NCI-H2107 treated with DMSO at 0.1 percent for 48 hours (cell line): ENCODE data around the gene MB.
"Not testable (repeated sequence)": the region's sequence is repeated elsewhere in the genome, so short reads cannot be mapped to it uniquely, and the experiment has no call there.

Experiments
- DNase-seq: peaks from one replicate; lab custom pipeline; 2025; ENCODE audit not compliant: unreplicated experiment; lab: John Stamatoyannopoulos, UW

The MB gene

DNA sequence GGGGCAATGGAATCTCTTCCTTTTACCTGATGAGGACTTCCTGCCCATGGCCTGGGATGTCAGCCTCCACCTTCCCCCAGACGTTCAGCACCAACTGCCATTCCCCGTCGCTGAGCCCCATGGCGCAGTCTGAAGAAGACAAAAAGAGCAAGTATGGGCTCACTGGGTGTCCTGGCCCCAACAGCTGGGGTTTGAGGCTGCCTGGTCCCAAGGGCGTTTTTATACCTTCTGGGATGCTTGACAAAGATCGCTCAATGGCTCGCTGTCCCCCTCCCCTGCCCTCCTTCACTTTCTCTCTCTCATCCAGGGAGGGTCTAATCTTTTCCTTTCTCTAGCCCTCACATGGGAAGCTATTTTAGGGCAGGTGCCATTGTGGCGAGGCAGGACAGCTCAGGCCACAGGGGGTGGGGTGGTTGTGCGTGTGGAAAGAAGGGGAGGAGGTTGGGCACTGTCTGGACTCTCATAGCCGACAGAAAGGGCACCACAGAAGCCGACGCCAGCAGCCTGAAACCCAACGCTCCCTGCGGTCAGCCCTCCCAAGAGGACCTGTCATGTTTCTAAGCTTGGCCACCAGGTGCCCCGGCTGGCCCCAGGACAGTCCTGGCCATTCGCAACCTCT, at the start of gene MB:
TSS of gene MB (minus strand) at position 193 of the 619 bp plus-strand sequence. CDS start at position 121, 72 bp downstream.
- DNase-seq, result no peak

DNA sequence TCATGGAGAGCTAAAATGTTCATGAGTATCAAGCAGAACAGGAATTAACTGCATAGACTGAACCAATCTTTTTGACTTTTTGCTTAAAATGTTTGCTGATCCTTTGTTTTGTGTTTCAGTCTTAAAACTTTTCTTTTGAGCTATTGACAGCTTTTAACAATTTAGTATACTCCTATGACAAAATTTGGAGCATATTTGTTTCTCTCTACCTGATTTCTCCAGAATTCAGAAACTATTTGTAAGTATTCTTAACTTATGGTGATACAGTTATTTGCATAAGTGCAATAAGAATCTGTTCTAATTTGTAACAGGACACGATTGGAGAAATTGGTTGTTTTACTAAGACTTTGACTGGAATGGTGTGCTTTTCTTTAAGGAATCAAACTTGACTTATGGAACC, 49.6 kb upstream of the MB start:
- DNase-seq, result not testable (repeated sequence)

DNA sequence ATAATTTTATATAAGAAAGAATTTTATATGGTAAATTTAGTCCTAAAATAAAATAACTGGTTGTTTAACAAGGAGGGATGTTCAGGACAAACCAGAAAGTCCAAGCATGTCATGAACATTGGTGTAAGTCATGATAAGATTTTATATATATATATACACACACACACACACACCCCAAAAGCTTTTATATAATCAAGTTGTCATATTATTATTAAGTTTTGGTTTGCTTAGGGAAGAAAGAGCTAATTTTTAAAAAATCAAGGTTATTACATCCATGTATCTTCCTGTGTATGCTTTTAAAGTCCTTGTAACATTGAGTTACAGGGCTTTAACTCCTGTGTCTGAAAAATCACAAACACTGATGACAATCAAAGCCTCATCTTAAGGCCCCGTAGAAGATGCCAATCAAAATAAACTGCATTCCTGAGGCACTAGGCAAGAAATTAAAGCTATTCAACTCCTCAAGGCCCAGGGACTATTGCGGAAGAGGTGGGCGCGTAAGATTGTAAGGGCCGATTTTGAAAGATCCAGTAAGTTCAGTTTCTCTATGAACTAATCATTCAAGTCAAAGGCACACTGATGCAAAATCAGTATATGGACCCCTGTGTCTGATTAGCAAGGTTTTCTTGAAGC, 47.9 kb upstream of the MB start:
- no peak for DNase-seq

DNA sequence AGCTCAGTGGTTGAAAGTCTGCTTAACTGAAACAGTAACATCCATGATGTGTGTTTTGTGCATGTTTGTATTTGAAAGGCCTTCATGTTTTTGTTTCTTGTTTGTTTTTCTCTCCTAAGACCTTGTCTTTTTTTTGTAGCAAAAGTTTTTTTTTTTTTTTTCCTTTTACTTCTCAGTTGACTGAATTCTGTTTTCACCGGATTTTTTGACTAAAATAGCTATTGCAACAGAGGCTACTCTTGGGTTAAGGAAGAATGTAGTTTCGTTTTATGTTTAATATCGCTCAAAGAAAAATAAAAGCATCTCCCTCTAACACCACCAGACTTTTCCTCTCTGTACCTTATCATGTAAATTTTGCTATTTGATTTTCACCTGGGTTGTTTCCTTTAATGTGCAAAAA, 46.2 kb upstream of the MB start:
- DNase-seq, result no peak

DNA sequence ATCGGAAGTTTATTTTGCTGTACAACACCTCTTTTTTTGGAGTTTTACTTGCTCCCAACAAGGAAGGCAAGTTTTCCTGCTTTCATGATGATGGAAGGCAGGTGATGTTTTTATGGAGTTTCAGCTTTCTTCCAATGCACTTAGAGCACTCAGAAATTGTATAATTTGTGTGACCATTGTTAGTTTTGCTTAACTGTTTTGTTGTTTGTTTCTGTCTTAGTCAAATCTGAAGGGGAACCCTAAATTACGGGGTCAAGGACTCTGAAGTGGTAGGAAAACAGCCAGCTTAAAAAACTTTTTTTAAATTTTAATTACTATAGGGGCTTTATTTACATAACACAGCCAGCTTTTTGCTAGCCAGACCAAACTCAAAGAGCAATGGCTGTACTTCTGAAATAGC, 45.8 kb upstream of the MB start:
- no peak for DNase-seq

DNA sequence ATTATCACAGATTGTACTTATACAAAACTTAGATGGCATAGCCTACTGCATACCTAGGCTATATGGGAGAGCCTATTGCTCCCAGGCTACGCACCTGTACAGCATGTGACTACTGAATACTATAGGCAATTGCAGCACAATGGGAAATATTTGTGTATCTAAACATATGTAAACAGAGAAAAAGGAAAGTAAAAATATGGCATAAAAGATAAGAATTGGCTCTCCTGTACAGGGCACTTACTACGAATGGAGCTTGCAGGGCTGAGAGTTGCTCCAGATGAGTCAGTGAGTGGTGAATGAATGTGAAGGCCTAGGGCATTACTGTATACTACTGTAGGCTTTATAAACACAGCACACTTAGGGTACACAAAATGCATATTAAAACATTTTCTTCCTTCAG, 44.3 kb upstream of the MB start:
- DNase-seq, result no peak

DNA sequence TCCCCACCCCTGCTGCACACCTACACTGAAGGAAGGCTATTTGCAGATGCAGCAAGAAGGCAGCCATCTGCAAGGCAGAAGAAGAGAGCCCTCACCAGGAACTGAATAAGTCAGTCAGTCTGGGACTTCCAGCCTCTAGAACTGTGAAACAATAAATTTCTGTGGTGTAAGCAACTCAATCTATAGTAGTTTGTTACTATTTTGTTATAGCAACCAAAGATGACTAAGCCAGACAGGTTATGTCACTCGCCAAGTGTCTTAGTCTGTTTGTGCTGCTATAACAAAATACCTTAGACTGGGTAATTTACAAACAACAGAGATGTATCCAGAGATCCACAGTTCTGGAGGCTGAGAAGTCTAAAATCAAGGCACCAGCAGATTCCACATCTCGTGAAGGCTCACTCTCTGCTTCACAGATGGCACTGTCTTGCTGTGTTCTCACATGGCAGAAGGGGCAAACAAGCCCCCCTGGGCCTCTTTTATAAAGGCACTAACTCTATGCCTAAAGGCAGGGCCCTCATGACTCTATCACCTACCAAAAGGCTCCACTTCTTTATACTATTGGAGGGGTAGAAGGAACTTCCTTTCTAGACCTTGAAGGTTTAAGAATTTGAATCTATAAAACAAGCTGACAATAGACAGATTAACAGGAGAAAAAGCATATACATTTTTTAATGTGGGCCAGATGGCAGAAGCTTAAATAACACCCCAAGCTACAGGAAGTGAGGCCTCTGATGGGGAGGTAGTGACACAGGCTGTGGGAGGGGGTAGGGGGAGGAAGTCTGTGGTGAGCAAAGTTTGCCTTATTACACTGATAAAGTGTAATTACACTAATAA, 43.4 kb upstream of the MB start:
- no peak for DNase-seq

DNA sequence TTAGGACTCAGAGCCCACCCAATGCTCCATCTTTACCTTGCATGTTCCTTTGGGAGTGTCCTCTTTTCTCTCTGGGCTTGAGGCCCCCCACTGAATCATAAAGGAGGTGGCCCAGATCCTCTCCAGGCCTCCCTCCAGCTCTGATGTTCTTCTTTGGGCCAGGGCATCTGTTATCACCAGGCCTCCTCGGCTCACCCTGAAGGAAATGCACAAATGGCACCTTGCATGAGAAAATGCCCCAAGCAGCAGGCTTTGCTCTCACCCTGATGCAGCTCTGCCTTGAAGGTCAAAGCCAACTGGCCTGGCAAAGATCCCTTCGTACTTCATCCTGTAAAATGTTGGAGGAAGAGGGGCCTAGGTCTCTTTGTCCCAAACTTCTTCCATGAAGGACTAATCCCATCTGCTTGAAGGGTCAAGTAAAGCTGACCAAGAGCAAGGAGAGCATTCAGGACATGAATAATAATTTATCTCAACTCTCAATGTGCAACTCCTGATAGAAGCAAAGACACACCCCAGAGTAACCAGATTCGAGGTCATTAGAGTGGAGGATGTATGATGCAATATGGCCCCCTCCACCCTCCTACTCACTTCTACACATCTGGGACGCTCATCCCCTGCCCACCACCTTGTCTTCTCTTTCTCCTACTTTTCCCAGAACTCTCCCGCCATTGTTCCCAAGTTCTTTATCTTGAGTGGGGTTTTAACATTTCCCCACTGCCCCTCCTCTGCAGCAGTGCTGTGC, 40.6 kb upstream of the MB start:
- no peak for DNase-seq

DNA sequence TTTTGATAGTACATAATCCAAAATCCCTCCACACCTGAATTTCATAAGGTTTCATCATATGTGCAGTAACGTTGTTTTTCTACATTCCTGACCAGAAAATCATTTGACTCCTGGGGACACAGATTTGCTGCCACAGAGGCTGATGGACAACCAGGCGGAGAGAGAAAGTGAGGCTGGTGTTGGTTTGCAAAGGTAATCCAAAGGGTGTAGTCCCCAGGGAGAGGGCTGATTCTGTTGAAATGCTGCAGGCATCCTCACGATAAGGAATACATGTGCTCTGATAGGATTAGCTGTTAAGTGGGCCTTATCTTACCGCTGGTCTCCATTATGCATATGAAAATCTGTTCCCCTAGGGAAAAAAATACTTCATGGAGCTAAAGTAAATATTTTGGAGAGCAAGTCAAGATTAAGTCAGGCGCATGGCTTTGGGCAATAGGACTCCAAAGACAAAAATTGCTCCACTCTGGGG, 39.2 kb upstream of the MB start:
- no peak for DNase-seq

DNA sequence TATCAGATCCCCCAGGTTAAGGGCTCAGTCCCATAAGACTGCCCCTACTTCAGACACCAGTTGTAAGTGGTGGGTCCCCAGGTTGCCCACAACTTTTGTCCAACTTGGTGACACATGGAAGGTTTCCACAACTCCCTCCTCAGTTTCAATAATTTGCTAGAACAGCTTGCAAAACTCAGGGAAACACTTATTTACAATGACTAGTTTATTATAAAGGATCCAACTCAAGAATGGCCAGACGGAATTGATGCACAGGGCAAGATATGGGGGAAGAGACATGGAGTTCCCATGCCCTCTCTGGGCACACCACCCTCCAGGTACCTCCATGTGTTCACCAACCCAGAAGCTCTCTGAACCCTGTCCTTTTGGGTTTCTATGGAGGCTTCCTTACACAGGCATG, 36.7 kb upstream of the MB start:
- DNase-seq, result no peak

DNA sequence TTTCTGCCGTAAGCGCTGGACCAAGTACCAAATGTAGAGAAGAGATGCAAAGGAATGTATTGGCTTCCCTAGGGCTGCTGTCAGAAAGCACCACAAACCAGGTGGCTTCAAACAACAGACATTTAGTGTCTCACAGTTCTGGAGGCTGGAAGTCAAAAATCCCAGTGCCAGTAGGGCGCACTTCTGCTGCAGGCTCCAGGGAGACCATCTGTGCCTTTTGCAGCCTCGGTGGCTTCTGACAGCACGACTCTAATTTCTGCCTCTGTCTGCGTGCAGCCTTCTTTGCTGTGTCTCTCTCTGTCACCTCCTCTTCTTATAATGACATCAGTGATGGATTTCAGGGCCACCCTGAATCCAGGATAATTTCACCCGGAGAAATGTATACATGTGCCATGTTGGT, 34.0 kb upstream of the MB start:
- no peak for DNase-seq

DNA sequence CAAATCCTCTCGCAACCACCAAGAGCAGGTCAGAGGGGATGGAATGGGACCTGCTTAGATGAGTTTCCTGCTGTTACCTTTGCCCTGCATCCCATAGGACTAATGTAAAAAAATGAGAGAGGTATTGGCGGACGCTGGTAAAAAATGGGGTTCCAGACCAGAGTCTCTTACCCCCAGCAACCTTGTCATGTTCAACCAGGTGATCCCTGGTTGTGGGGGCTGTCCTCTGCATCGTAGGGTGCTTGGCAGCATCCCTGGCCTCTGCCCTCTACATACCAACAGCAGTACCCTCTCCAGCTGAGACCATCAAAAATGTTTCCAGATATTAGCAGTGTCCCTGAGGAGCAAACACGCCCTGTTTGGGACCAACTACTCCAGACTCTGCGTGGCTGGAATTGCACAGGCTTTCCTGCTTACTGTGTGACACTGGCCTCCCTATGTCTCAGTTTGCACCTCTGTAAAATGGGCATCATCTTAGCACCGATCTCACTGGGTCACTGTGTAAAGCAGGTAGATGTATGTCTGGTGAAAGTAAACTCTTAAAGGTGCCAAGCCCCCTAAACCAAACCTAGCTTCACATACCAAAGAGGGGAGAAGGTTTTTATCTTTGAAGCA, 32.6 kb upstream of the MB start:
- no peak for DNase-seq

DNA sequence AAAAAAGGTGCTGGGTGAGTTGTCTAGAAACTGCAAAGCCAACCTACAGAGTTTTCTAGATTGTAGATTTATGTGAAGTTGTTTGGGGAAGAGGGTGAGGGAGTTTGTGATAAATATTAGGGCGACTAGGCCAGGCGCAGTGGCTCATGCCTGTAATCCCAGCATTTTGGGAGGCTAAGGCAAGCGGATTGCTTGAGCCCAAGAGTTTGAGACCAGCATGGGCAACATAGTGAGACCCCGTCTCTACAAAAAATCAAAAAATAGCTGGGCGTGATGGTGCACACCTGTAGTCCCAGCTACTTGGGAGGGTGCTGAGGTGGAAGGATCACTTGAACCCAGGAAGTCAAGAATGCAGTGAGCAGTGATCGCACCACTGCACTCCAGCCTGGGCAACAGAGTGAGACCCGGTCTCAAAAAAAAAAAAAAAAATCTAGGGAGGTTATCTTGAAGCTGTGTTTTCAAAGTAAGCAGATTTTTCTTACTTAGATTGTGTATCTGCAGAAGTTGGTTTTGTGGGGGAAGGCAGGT, 32.0 kb upstream of the MB start:
- no peak for DNase-seq

DNA sequence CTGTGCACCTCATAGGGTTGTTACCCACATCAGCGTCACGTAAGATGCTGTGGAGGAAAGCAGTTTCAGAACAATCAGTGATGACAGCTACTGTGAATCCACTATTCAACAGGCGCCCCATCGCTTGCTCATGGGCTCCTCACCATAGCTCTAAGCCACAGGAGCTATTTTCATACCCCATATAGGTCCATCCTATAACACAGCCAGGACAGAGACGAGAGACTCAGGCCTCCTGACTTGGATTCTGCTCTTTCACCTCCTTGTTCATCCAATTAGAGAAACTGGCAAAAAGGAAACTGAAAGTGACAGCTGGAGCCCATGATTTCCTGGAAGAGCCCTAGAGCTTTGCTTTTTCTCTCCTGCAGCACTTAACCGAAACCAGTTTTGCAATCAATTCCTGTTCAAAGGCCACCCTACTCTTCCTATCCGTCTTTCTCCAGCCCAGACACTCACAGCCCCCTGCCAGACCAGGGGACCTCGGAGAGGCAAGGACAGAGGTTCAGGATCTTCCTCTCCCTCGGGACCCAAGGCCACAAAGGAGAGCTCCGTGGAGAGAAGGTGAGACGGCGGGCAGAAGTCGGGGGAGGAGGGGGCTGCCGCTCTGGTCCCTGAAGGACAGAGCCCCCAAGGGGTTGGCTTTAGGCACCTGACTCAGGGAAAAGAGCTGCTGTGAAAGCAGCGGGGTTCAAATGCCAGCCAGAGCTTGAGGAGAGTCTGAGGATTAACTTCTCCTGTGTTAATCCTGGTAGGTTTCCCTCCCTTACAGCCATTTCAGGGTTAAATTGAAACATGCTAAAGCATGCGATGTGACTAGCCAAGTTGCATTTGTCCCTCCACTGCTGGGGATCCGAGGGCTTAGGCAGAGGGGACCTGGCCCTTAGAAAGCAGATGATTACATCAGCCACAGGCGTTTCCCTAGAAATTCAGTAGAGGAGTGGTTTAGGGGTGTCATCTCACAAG, 31.2 kb upstream of the MB start, which contains the start of gene APOL6:
TSS of gene APOL6 (plus strand) at position 381 of the 960 bp plus-strand sequence. CDS start 7,980 bp downstream, outside the sequence.
- peak; percentile 14 for DNase-seq

DNA sequence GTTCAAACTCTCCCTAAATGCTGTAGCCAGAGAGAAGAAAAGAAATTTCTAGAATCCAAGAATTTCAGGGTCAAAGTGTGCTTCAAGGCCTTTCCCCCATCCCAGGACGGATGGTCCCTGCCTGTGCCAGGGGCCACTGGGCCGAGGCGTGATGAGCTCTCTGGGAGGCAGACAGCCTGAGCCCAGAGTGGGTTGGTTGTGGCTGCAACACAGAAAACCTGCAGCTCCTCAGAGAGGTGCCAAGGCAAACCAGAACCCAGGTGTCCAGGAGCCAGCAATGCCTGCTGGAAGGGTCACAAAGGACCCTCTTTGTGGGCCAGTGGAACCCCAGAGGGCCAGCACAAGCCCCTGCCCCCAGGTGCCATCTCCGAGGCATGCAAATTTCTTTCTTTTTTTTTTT, 28.5 kb upstream of the MB start:
- no peak for DNase-seq

DNA sequence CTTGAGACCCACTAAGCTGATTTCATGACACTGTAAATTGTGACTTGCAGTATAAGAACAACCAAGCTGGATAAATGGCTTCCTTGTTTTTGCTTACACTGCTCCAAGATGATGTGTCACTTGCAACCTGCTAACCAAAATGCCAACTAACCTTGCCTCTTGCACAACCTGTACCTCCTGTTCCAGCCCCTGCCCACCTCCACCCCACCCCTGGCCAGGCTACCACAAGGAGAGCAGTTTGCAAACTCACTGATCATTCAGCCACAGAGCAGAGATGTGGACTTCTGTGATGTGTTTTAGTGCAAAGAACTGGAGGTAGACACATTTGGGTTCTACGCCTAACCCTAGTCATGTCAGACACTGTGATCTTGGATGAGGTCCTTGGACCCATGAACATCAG, 26.9 kb upstream of the MB start:
- no peak for DNase-seq

DNA sequence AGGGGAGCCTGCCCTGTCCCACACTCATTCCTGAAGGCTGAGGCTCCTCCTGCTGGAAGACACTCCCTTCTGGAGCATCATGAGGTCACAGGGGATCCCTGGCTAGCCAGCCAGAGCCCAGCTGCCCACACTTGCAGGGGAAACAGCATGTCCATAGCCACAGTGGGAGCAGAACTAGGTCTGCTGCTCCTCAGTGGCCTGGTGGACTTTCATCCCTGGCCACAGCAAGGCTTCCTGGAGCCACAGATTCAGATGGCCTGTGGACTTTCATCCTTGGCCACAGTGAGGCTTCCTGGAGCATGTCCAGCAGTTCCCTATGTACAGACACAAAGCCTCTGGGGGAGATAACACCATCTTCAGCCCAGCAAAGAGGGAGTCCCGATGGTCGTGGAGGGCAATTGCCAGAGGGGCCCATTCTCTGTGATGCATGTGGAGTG, 25.2 kb upstream of the MB start:
- DNase-seq, result no peak

DNA sequence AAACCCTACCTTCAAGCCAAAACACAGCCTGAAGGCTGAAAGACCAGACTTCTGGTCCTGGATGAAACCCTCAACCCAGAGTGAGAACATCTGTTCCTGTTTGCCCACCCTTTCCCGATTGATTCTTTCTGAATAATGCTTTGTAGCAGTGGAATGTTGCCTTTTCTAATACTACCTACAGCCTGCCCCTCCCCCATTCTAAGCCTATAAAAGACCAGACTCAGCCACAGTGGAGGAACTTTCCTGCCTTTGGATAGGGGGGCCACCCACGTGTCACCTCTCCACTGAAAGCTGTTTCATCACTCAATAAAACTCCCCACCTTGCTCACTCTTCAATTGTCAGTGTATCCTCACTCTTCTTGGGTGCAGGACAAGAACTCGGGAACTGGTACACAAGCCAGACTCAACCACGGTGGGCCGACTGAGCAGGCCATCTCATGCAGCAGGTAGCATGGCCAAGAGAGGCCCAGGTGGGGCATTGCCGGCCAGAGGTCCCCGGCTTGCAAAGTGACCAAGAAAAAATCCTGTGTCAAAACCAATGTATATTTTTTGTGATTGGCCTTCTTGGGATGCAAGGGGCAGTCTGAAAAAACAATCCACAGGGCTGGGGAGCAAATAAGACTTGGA, 24.5 kb upstream of the MB start:
- no peak for DNase-seq

DNA sequence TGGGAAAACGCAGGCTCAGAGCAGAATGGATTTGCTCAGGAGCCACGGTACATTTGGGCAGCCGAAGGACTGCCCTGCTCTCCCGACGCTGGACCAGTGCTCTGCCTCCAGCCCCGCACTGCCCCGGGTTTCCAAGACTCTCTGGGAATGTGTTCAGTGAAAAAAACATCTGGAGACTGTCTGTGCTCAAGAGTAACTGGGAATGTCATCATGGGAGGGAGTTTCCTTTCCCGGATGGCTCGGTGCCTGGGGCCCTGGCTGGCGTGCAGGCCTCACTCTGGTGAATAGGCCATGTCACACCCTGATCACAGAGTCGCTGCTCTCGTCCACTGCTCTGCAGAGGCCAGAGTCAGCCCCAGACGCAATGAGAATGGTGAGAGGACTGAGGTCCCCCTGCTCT, 21.3 kb upstream of the MB start:
- DNase-seq, result no peak
